Measurements from ENCODE around the gene SSBP2. TPM values are rescaled to one million over a fixed set of nuclear protein-coding genes. Genes with fewer than 3 reads are reported as not detected.

Gene SSBP2
- total RNA-seq, 1 experiment from 2014 or later = 5.2 TPM

- no peak for DNase-seq (ENCODE audit: low read depth, low spot score)
- Histone ChIP-seq H3K79me2 (ENCODE audit: insufficient read depth, low read length) (no peaks in the 10 kb centered on the region), H3K9ac (ENCODE audit: low read length) (no peak overlapping the region), H3K9me2 (ENCODE audit: insufficient read depth) (no peaks in the 10 kb centered on the region), H3K4me2 (ENCODE audit: low read length) (no peak overlapping the region), H3K36me3 (ENCODE audit: control insufficient read depth in 1 of 2, insufficient read depth in 2 of 2, low read length in 2 of 2) (no peaks in the 10 kb centered on the region), H3K4me1 (ENCODE audit: control insufficient read depth in 1 of 2, insufficient read depth in 2 of 2, low read length in 2 of 2) (no peaks in the 10 kb centered on the region), H3K27me3 (ENCODE audit: insufficient read depth, low read length) (no peaks in the 10 kb centered on the region), H3K9me3 (ENCODE audit: control insufficient read depth in 1 of 2, insufficient read depth in 1 of 2, low read depth in 1 of 2, low read length in 2 of 2) (no peaks in the 10 kb centered on the region), H3K27ac (ENCODE audit: low read depth, low read length) (no peak overlapping the region), H2AFZ (ENCODE audit: low read depth, low read length, poor library complexity, severe bottlenecking) (no peak overlapping the region), H3K4me3 (replicated peaks in 1 of 2; ENCODE audit: low read depth in 1 of 2, low read length in 2 of 2) (no peak overlapping the region), H4K20me1 (ENCODE audit: insufficient read depth) (no peaks in the 10 kb centered on the region)
- no TSS peak for BruUV-seq (replicated peaks)
- intact Hi-C loops (cut with micrococcal nuclease) = no loop called here
- RAD21 ChIA-PET (ENCODE audit: low non-redundant PET in 1 of 2, low total read pairs in 2 of 2, uncharacterized antibody in 2 of 2, unreplicated experiment in 2 of 2) = no interaction called here
- ATAC-seq = no peak
- no peak for TF ChIP-seq CEBPB (IDR thresholded peaks at IDR 0.05; ENCODE audit: low read depth)
- no peak for TF ChIP-seq SP1 (IDR thresholded peaks at IDR 0.05; ENCODE audit: low read depth)
- TF ChIP-seq TCF7L2 (IDR thresholded peaks at IDR 0.05; ENCODE audit: borderline replicate concordance, extremely low read depth, insufficient read depth, insufficient read length) = no peak
- TF ChIP-seq EGR1 (IDR thresholded peaks at IDR 0.05; ENCODE audit: low read depth) = no peak
- TF ChIP-seq, protein P1, sequence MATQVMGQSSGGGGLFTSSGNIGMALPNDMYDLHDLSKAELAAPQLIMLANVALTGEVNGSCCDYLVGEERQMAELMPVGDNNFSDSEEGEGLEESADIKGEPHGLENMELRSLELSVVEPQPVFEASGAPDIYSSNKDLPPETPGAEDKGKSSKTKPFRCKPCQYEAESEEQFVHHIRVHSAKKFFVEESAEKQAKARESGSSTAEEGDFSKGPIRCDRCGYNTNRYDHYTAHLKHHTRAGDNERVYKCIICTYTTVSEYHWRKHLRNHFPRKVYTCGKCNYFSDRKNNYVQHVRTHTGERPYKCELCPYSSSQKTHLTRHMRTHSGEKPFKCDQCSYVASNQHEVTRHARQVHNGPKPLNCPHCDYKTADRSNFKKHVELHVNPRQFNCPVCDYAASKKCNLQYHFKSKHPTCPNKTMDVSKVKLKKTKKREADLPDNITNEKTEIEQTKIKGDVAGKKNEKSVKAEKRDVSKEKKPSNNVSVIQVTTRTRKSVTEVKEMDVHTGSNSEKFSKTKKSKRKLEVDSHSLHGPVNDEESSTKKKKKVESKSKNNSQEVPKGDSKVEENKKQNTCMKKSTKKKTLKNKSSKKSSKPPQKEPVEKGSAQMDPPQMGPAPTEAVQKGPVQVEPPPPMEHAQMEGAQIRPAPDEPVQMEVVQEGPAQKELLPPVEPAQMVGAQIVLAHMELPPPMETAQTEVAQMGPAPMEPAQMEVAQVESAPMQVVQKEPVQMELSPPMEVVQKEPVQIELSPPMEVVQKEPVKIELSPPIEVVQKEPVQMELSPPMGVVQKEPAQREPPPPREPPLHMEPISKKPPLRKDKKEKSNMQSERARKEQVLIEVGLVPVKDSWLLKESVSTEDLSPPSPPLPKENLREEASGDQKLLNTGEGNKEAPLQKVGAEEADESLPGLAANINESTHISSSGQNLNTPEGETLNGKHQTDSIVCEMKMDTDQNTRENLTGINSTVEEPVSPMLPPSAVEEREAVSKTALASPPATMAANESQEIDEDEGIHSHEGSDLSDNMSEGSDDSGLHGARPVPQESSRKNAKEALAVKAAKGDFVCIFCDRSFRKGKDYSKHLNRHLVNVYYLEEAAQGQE (IDR thresholded peaks at IDR 0.05; ENCODE audit: low read depth) = no peak
- no peak for TF ChIP-seq JUND (IDR thresholded peaks at IDR 0.05)
- POLR2A ChIA-PET = no interaction called here
- CTCF ChIA-PET = no interaction called here
Observed at GRCh38 chr5:81572201-81572600, 178.7 kb downstream of the SSBP2 start.

DNA sequence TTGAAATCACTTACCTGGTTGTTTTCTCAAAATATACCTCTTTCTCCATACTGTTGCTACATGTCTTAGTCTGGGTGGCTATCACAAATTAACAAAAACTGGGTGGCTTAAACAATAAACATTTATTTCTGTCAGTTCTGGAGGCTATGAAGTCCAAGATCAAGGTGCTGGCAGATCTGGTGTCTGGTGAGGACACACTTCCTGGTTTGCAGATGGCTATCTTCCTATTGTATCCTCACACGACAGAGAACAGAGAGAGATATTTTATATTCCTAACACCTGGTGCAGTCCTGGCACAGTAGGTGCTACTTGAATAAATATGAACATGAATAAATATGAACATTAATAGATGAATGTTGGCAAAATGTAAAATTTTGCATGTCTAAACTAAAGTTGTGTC lies 192.7 kb downstream of the SSBP2 start:
- intact Hi-C loops (cut with micrococcal nuclease) = no loop called here
- Histone ChIP-seq H3K36me3 (ENCODE audit: control insufficient read depth in 1 of 2, insufficient read depth in 2 of 2, low read length in 2 of 2) (no peaks in the 10 kb centered on the region), H3K27ac (ENCODE audit: low read depth, low read length) (no peak overlapping the region), H4K20me1 (ENCODE audit: insufficient read depth) (no peaks in the 10 kb centered on the region), H3K9ac (ENCODE audit: low read length) (no peak overlapping the region), H3K4me1 (ENCODE audit: control insufficient read depth in 1 of 2, insufficient read depth in 2 of 2, low read length in 2 of 2) (no peaks in the 10 kb centered on the region), H3K9me3 (ENCODE audit: control insufficient read depth in 1 of 2, insufficient read depth in 1 of 2, low read depth in 1 of 2, low read length in 2 of 2) (no peaks in the 10 kb centered on the region), H3K27me3 (ENCODE audit: insufficient read depth, low read length) (no peaks in the 10 kb centered on the region), H3K79me2 (ENCODE audit: insufficient read depth, low read length) (no peaks in the 10 kb centered on the region), H3K4me3 (replicated peaks in 1 of 2; ENCODE audit: low read depth in 1 of 2, low read length in 2 of 2) (no peak overlapping the region), H2AFZ (ENCODE audit: low read depth, low read length, poor library complexity, severe bottlenecking) (no peak overlapping the region), H3K4me2 (ENCODE audit: low read length) (no peak overlapping the region), H3K9me2 (ENCODE audit: insufficient read depth) (no peaks in the 10 kb centered on the region)
- ChIA-PET CTCF (no interaction called here), POLR2A (no interaction called here), RAD21 (ENCODE audit: low non-redundant PET in 1 of 2, low total read pairs in 2 of 2, uncharacterized antibody in 2 of 2, unreplicated experiment in 2 of 2) (no interaction called here)
- BruUV-seq (replicated peaks) = no TSS peak
- no peak for DNase-seq (ENCODE audit: low read depth, low spot score)
- no peak for ATAC-seq
- TF ChIP-seq, protein P2, sequence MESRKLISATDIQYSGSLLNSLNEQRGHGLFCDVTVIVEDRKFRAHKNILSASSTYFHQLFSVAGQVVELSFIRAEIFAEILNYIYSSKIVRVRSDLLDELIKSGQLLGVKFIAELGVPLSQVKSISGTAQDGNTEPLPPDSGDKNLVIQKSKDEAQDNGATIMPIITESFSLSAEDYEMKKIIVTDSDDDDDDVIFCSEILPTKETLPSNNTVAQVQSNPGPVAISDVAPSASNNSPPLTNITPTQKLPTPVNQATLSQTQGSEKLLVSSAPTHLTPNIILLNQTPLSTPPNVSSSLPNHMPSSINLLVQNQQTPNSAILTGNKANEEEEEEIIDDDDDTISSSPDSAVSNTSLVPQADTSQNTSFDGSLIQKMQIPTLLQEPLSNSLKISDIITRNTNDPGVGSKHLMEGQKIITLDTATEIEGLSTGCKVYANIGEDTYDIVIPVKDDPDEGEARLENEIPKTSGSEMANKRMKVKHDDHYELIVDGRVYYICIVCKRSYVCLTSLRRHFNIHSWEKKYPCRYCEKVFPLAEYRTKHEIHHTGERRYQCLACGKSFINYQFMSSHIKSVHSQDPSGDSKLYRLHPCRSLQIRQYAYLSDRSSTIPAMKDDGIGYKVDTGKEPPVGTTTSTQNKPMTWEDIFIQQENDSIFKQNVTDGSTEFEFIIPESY (IDR thresholded peaks at IDR 0.05; ENCODE audit: extremely low read depth, insufficient replicate concordance, low read length) = no peak
- TF ChIP-seq POLR2AphosphoS5 (IDR thresholded peaks at IDR 0.05; ENCODE audit: low read depth, low read length) (no peak), FOSL1 (IDR thresholded peaks at IDR 0.05; ENCODE audit: low read depth) (no peak), RAD21 (IDR thresholded peaks at IDR 0.05; ENCODE audit: low read depth) (no peak), SRF (IDR thresholded peaks at IDR 0.05; ENCODE audit: low read depth) (no peak), EGR1 (IDR thresholded peaks at IDR 0.05; ENCODE audit: low read depth) (no peak), EZH2phosphoT487 (IDR thresholded peaks at IDR 0.05; ENCODE audit: borderline replicate concordance) (no peak), JUND (IDR thresholded peaks at IDR 0.05) (no peak), MAX (IDR thresholded peaks at IDR 0.05) (no peak), CEBPB (IDR thresholded peaks at IDR 0.05; ENCODE audit: low read depth) (no peak), ZFX (IDR thresholded peaks at IDR 0.05) (no peak)

Measured in HCT116 (cell line).